GM18907 (cell line): ENCODE measurements around the gene NKAIN4.
A peak's percentile ranks its signal among the peaks of the same experiment; 100 is the strongest.

Experiments used
- ATAC-seq: cut with Tn5 transposase; IDR thresholded peaks from one replicate; pipeline ENCODE4 v1.9.1; 2021; ENCODE audit warnings: mild to moderate bottlenecking, moderate library complexity; ENCODE audit not compliant: unreplicated experiment

NKAIN4 gene

DNA sequence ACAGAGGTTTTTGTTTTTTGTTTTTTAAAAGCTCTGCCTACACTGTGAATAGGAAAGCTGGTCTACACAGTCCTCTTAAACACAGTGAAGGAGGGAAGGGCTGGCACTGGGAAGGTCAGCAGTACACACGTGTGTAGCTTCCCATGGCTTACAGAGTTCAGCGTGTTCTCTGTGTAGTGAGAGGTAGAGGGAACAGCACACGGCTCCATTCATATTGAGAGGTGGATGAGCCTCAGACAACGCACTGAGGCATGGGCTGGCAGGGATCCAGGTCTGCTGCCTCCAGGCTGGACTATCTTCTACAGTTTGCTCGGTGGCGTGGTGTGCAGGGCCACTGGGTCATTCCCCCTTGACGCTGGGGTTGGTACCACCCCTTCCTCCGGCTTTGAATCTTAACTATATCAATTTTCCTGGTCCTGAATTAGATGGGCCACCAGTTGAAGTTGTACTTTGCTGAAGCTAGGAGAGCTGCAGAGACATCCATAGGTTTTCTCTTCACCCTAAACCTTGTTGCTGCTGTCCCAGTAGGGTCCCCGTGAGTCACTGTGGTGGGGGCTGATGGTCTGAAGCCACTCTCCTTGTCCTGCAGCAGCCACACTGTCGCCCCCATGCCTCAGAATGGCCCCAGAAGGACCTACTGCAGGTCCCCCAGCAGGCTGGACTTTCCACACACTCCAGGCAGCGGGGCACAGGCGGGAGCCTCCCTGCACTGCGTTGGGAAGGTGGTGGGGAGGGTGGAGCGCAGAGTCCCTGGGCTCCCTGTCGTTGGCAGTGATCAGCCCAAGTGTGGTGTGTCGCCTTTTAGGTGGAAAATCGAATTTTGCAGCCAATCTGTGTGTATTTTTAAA, 20.3 kb upstream of the NKAIN4 start:
- no peak for ATAC-seq

DNA sequence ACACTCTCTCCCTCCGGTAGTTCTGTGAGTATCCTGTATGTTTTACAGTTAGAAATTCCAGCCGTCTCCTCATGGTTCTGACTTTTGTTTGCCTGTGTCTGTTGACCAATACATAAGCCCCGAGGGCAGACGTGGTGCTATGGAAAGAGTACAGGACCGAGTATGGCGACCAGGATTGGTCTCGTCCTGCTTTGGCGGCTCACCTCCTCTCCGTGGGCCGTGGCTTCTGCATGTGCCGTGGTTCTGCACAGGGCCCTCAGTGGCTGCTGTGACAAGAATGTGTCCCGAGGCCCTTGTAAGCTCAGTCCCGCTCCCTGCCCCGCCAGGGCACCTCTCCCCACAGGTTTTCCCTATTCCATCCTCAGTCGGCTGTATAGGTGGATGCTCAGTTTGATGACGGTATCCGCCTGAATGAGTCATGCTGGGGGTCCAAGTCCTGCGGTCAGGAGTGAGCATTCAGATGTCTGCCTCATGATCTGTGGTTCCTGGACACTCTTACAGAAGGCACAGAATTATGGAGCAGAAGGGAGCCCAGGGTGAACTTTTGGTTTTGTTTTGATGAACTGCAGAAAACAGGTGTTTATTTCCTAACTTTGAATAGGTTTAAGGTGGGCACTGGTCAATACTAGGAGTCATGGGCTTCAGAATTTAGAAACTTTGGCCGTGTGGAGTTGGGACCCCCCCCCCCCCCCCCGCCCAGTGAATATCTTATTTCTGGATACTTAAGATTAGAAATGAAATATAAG, 19.5 kb upstream of the NKAIN4 start:
- no peak for ATAC-seq

DNA sequence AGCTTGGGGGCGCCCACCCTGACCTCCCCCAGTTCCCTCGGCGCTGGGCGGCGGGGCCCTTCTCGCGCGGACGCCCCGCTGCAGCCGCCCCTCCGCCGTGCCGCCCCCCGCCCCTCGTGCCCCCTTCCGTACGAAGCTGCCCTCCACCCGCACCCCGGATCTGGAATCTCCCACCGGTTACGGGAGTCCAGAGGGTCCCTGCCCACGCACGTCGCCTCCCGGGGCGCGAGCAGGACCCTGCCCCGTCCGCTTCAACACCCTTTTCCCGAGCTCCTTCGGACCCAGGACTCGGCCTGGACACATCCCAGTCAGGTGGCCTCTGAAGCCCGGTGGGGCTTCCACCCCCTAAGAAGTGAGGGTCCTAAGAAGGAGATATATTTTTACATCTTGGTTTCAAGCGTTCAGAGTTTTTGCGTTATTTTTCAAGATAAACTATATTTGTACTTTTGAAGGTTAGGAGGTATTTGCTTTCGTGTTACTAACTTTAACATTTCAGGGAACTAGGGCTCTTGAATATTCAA, 18.9 kb upstream of the NKAIN4 start:
- ATAC-seq, result no peak

DNA sequence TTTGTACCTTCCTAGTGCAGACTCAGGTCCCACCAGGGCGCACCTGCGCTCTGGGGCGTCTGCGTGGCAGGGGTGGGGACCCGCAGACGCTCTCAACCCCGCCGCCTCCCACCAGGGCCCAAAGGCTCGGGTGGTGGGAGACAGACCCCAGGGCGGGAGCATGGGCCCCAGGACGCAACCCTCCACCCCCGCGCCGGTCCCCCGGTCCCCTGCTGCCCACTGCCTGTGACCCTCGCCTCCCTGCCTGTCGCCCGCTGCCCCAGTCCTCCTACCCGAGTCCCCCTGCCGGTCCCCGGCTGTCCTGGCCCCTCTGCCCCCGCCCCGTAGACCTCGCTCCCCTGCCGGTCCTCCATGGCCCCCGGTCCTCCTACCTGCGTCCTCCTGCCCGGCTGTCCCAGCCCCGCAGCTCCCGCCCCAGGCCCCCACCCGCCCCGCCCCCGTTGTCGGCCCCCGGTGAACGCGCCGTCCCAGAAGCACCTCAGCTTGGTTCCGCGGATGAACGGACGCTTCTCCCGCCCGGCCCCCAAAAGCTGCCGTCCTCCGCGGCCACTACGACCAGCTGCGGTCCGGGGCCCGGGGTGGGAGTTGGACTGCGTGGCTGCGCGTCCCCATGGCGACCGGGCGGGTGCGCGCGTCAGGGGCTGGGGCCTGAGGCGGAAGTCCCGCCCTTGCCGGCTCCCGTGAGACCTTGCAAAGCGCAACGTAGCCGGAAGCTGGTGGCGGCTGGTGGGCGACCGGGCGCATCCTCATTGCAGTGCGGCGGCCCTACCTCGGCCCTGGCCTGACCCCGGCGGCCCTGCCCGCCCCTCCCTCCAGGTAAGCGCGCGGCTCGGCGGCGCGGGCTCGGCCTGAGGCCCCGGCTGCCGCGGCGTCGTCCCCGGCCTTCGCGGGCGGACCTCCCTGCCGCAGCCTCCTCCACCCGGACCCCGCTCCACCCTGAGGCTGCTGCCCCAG, 18.1 kb upstream of the NKAIN4 start, which contains the start of gene ARFGAP1:
Gene ARFGAP1 (plus strand): TSS at position 709 of the 954 bp plus-strand sequence. CDS start 2,768 bp downstream, outside the sequence.
- ATAC-seq, result peak; percentile 82

DNA sequence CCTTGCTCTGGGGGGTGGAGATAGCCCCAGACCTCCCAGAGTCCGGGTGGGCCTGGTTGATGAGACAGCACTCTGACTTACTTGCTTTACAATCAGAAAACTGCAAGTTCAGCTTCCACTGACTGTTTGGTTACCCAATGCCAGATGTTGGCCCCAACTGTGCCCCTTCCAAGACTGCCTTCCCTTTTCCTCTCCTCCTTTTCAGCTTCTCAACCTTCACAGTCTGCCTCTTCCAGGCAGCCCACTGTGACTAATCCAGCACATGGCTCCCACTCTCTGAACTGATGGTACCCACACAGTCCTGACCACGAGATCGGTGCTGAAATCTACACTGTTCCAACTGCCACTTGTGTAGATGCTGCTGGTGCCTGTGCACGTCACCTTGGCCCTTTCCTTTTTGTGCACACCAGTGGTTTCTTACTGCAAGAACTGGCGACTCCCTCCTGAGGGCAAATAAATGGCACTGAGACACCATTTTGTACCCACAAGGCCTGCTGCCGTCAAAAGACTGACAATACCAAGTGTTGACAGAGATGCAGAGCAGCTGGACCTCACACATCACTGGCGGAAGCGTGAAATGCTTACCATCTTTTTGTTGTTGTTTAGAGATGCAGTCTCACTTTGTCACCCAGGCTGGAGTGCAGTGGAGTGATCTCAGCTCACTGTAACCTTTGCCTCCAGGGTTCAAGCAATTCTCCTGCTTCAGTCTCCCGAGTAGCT, 16.5 kb upstream of the NKAIN4 start:
- ATAC-seq, result no peak

DNA sequence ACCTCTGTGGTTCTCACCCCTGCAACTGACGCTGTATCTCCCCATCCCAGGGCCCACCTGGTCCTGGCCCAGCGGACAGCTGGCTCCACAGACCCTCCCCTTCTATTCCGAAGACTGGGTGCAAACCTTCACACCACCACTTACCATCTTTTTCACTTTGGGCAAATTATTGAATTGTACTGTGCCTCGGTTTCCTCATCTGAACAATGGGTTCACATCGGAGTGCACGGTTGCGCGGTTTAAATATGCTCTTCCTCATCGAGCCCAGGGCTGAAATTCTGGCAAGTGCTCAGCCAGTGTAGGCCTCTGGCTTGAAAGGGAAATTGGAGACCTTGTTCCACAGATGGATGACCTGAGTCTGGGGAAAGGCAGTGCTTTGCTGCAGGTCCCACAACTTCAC, 15.5 kb upstream of the NKAIN4 start:
- ATAC-seq, result no peak

- no peak for ATAC-seq
These were observed 14.6 kb upstream of the NKAIN4 start for GRCh38 chr20:63268671-63269439.

GRCh38 chr20:63268256-63268655, 14.0 kb upstream of the NKAIN4 start:
- ATAC-seq, result no peak

DNA sequence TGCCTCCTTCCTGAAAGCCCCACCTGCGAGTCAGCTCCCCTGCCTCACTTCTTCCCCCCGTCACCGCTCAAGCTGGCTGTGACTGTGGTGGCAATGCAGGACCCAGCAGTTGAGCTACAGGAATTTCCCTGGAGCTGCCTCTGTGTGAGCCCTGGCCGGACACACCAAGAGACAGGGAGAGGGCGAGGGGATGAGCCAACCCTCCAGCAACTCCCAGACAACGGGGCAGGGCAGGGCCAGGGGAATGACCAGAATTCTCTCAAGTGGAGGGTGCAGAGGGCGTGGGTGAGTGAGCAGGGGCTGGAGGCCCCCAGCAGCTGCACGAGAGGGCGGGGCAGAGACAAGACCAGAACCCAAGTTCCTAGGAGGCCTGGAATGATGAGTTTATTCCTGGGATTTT, 13.4 kb upstream of the NKAIN4 start:
- no peak for ATAC-seq

DNA sequence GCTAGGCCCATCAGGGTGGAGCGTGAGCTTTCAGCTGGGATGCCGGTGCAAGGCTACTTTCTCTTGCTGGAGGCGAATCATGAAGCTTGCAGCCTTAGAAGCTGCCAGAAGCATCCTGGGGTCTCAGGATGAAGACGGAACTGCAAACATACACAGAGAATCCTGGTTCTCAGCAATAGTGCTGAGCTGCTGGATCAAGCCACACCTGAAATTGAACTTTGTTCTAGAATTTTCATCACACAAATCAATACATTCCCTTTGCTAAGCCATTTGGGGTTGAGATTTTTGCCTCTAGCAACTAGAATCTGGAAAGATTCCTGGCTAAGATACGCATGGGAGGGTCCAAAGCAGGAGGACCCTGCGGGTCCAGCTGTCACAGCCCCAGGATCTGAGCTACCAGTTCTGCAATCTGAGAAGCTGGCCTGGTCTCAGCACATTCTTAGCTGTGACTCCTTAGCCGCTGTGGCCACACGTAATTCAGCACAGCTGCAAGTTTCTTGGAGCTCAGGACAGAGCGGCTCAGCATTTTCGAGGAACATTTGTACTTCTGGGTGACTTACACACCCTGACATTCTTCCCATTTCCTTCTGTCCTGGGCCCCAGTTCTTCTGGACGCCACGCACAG, 11.7 kb upstream of the NKAIN4 start:
- no peak for ATAC-seq

- no peak for ATAC-seq
These were observed 10.3 kb upstream of the NKAIN4 start for GRCh38 chr20:63264519-63264918.

DNA sequence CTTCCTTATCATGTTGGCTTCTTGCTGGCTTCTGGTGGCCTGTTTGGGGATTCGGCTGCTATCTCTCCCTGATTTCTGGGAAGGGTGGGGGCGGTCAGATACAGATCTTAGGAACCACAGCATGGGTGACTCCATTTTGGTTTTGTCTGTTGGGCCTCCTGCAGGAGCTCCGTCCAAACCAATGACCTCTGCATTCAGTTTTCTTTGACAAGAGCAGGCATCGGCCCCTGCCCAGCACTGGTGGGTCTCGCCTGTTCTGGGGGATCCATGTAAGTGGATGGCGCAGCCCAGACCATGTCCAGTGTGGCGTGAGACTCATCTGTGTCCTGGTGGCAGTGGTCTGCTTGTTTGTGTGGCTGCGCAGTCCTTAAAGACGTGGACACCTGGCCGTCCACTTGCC, 9.7 kb upstream of the NKAIN4 start:
- no peak for ATAC-seq

GRCh38 chr20:63262836-63263235, 8.6 kb upstream of the NKAIN4 start:
- no peak for ATAC-seq

DNA sequence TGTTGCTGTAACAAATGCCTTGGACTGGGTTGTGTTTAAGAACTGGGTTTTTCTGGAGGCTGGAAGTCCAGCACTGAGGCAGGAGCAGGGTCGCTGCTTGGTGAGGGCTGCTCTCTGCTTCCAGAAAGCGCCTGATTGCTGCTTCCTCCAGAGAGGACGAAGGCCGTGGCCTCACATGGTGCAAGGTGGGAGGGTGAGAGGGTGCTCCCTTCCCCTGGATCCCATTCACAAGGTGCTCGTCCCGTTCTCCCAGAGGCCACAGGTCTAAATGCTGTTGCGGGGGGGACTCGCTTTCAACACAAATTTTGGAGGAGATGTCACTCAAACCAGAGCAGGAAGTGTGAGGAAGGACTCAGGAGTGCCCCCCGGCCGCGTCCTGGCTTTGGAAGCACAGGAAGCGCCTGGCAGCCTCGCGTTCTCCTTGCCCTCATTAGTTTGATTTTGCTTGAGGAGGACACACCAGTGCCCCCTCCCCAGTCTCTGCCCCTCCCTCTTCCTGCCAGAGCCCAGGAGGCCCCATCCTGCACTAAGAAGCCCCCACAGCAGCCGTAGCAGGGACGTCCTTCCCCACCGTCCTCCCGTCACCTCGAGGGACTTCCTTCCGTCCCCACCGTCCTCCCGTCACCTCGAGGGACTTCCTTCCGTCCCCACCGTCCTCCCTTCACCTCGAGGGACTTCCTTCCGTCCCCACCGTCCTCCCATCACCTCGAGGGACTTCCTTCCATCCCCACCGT, 7.7 kb upstream of the NKAIN4 start:
- ATAC-seq, result no peak

DNA sequence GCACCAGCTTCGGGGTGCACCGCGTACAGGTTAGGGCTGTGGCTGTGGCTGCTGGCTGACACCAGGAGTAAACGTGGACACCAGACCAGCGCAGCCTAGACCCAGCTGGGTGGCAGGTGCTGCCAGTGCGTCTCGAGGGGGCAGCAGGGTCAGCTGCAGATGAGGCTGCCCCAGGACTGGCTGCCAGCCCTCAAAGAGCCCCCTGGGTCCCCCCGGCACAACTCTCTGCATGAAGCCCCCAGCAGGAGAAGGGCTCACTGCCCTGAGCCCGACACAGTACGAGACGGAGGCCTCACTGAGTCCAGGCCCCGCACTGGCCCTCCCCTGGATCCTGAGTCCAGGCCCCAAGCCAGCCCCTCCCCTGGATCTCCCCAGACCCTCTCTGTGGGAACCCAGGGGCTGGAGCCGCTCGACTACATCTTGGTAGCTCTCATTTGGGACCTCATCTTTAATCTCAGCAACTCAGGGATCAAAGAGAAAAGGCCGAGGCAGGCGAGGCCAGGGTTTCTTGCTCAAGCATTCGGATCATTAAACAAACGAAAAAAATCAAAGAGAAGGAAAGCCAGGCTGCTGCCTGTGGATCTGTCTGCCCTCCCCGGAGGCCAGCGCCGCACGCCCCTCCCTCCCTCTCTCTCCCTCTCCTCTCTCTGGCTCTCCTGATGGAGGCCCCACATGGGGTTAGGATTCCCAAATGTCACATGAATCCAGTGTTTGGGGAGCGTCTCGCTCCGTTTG, 7.0 kb upstream of the NKAIN4 start:
- no peak for ATAC-seq

- no peak for ATAC-seq
These were observed 6.3 kb upstream of the NKAIN4 start for GRCh38 chr20:63260521-63260920.

DNA sequence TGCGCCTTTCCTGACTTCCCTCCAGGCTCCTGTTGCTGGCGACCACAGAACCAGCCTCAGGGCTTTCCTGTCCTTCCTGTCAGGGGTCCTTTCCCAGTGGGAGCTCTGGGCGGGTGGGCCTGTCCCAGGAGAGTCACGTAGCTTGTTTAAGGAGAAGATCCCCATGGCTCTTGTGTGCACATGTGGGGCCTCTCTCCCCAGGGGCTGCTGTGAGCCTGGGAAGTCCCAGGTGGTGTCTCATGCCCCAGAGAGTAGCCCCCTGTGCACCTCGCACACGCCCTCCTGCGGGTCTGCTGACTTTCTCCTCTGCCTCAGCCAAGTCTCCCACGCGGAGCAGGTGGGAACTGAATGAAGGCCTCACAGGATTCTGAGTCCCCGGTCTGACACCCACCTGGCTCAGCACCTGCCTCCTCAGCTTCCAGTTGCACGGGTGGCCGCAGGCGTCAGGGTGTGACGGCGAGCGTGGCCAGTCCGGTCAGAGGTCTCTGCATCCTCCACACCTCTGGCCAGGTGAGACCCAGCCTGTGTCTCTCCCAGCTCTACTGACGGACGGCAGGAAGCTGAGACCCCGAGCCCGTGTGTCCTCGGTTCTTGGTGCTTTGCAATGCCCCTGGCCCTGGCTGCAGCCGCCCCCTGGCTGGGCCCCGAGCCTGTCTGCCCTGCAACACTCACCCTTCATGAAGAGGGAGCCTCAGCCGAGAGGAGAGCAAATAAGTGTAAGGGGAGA, 5.6 kb upstream of the NKAIN4 start:
- ATAC-seq, result no peak
